Body of pancreas (tissue), 4 donors: ENCODE results near the gene HOXB3.

ENCODE experiments used
- CTCF ChIP-seq, 7 experiments: fragments of 450-650 bp in 4 of 7; fragments of 200-600 bp in 3 of 7; sonication (generic) in 3 of 7; IDR thresholded peaks; one replicate each; pipeline ENCODE4 v1.5.1; 2016 to 2019; ENCODE audit warnings: antibody characterized with exemption in 7 of 7
- POLR2A ChIP-seq, 3 donors: fragments of 450-650 bp; IDR thresholded peaks; one replicate each; pipeline ENCODE4 v1.6.1; 2016; ENCODE audit warnings: antibody characterized with exemption in 3 of 3, mild to moderate bottlenecking in 2 of 3

DNA sequence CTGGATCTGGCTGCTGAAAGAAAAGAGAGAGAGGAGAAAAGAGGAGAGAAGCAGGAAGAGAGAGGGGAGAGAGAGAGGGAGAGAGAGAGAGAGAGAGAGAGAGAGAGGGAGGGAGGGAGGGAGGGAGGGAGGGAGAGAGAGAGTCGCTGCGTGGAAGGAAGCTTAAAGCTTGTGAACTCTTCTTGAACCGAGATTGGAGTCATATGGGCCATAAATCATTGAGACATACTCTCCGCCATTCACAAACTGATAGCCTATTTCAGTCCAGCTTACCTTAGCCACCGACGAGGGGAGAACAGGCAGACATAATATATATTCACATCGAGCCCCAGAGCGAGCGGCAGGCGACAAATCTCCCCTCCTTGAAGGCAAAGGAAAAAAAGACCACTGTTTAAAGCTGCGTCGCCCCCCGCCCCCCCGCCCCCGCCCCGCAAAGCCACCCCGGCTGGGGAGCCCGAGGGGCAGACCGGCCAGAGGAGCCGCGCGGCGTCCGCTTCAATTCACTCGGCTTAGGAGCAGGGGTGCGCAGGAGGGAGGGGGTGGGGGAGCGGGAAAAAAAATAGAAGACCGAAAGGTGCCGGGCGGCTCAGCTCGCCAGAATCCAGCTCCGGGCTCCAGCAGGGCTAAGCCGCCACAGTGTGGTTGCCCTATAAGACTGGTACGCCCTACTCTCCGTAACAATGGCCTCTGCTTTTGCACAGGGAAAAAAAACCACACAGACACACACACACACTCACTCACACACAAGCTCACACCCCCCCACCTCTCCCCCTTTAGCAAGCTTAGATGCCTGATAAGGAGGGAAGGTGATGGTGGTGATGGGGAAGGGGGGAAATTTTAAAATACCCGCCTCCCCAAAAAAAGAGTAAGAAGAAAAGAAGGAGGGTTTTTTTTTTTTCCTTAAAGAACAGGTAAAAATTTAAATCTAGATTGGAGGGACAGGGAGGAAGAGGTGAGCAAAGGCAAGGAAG lies 34.5 kb downstream of the HOXB3 start:
- peak in 1 of 7 experiments; percentile 23 for TF ChIP-seq CTCF (IDR thresholded peaks at IDR 0.05)
- TF ChIP-seq POLR2A (IDR thresholded peaks at IDR 0.05), result no peak
